Pericardium fibroblast (primary cell): ENCODE measurements around the gene NUTM2G. TPM values are rescaled to one million over a fixed set of nuclear protein-coding genes. Genes with fewer than 3 reads are reported as not detected.

ENCODE experiments used
- total RNA-seq: library from RNA; depleted of rRNA; stranded (reverse); fragments of >200 nt; gene quantifications from 2 replicates; pipeline ENCODE4 v1.2.3, GENCODE V29; 2015

Gene NUTM2G, protein sequence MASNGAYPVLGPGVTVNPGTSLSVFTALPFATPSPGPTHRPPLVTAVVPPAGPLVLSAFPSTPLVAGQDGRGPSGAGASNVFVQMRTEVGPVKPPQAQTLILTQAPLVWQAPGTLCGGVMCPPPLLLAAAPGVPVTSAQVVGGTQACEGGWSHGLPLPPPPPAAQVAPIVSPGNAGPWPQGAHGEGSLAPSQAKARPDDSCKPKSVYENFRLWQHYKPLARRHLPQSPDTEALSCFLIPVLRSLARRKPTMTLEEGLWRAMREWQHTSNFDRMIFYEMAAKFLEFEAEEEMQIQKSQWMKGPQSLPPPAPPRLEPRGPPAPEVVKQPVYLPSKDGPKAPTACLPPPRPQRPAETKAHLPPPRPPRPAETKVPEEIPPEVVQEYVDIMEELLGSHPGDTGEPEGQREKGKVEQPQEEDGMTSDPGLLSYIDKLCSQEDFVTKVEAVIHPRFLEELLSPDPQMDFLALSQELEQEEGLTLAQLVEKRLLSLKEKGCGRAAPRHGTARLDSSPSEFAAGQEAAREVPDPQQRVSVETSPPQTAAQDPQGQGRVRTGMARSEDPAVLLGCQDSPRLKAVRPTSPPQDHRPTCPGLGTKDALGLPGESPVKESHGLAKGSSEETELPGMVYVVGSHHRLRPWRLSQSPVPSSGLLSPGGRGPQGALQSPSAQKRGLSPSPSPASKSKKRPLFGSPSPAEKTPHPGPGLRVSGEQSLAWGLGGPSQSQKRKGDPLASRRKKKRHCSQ
- not detected in 2 replicates for total RNA-seq

DNA sequence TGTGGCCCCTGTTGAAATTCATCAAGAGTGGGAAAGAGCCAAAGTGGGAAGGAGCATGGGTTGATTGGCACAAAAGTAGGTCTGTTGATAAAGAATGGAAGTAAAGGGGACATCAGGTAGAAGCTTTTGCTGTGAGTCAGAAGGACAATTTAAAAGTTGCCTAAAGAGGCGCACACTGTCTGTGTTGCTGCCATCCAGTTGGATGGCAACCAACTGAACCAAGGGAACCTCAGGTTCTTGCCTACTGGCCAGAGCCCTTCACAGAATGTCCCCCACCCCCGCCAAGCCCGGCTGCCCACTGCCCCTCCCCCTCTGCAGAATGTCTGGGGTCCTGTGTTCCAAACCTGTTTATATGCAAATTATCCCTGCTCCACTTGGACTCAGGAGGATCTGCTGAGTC is at the start of gene NUTM2G:
Gene NUTM2G, plus strand, starts transcription at position 301 of the 400 bp plus-strand sequence. CDS start 182 bp downstream, outside the sequence.

Other genes starting within 250 kb of the NUTM2G start
- 7.9 and 9.1 TPM in 2 replicates for gene ZNF510, start 150.8 kb upstream of the NUTM2G start, total RNA-seq
- gene ZNF782, start 74.3 kb upstream of the NUTM2G start, total RNA-seq, result 0.94 and 6.5 TPM in 2 replicates
- gene CTSV, start 110.3 kb downstream of the NUTM2G start, total RNA-seq, result 0.82 TPM in 1 of 2 replicates, not detected in the other